Keratinocyte (primary cell): Measurements from ENCODE around the gene SRRD. TPM values are rescaled to one million over a fixed set of nuclear protein-coding genes. Genes with fewer than 3 reads are reported as not detected.

Source experiments
- DNase-seq: peaks from one replicate; pipeline ENCODE4 v3.0.0-alpha.2; 2011; ENCODE audit warnings: low read depth, missing footprints, low spot score
- FAIRE-seq: peaks from 2 replicates; lab custom pipeline; 2011; peaks lifted over from hg19 to GRCh38; lab: Jason Lieb, UNC
- H2AFZ ChIP-seq: 2 replicates; pipeline ENCODE4 v1.6.0; 2012; ENCODE audit warnings: low read length, control low read depth, inconsistent platforms; ENCODE audit not compliant: control insufficient read depth
- H3K27ac ChIP-seq: 2 replicates; pipeline ENCODE4 v1.5.1; 2011; ENCODE audit warnings: low read length; ENCODE audit not compliant: control insufficient read depth, insufficient read depth
- H3K27me3 ChIP-seq: 3 replicates; pipeline ENCODE4 v1.6.0; 2011; ENCODE audit warnings: low read length; ENCODE audit not compliant: control insufficient read depth, insufficient read depth; ENCODE audit errors: extremely low read depth
- H3K36me3 ChIP-seq, 2 experiments: 2 replicates in 1 of 2; 3 replicates in 1 of 2; pipeline ENCODE4 v1.5.1; 2011; ENCODE audit warnings: low read length in 2 of 2, mild to moderate bottlenecking in 1 of 2; ENCODE audit not compliant: control insufficient read depth in 2 of 2, insufficient read depth in 2 of 2; ENCODE audit errors: extremely low read depth in 1 of 2
- H3K4me1 ChIP-seq: 3 replicates; pipeline ENCODE4 v1.5.1; 2011; ENCODE audit warnings: low read length; ENCODE audit not compliant: control insufficient read depth, insufficient read depth; ENCODE audit errors: extremely low read depth
- H3K4me2 ChIP-seq: 3 replicates; pipeline ENCODE4 v1.6.0; 2011; ENCODE audit warnings: low read depth, low read length; ENCODE audit not compliant: control insufficient read depth, insufficient read depth; ENCODE audit errors: extremely low read depth
- H3K4me3 ChIP-seq, 3 experiments: fragments of 200-600 bp in 1 of 3; sonication (generic) in 1 of 3; 2 replicates in 2 of 3; 3 replicates in 1 of 3; pipeline ENCODE4 v1.5.1; 2011 to 2016; ENCODE audit warnings: low read length in 3 of 3, mild to moderate bottlenecking in 3 of 3, control low read depth in 2 of 3, inconsistent platforms in 1 of 3, low read depth in 1 of 3, mixed read lengths in 1 of 3, mixed run types in 1 of 3, moderate library complexity in 1 of 3; ENCODE audit not compliant: control insufficient read depth in 2 of 3, insufficient read depth in 2 of 3; ENCODE audit errors: extremely low read depth in 1 of 3
- H3K79me2 ChIP-seq: 2 replicates; pipeline ENCODE4 v1.6.0; 2012; ENCODE audit warnings: low read length; ENCODE audit not compliant: control insufficient read depth, insufficient read depth
- H3K9ac ChIP-seq: 3 replicates; pipeline ENCODE4 v1.6.0; 2011; ENCODE audit warnings: low read length; ENCODE audit not compliant: control insufficient read depth, insufficient read depth; ENCODE audit errors: extremely low read depth
- H3K9me1 ChIP-seq: 3 replicates; pipeline ENCODE4 v1.6.0; 2011; ENCODE audit warnings: low read length; ENCODE audit not compliant: control insufficient read depth, insufficient read depth; ENCODE audit errors: extremely low read depth
- H3K9me3 ChIP-seq: 2 replicates; pipeline ENCODE4 v1.5.1; 2012; ENCODE audit warnings: low read depth, low read length; ENCODE audit not compliant: control insufficient read depth
- H4K20me1 ChIP-seq: 3 replicates; pipeline ENCODE4 v1.6.0; 2011; ENCODE audit warnings: low read length; ENCODE audit not compliant: control insufficient read depth, insufficient read depth; ENCODE audit errors: extremely low read depth
- EZH2 ChIP-seq: IDR thresholded peaks from one replicate; pipeline ENCODE4 v1.6.1; 2012; ENCODE audit warnings: inconsistent platforms, mild to moderate bottlenecking, low read length, moderate library complexity
- dilution Hi-C: fragments of 300-500 bp; cut with MboI; formaldehyde crosslinking; loops from one replicate; pipeline ENCODE4 v1.7.0; 2020; ENCODE audit warnings: low sequenced_read_pairs; ENCODE audit not compliant: extremely low pct_ligation_motif_present
- polyA plus RNA-seq, 5 experiments: library from polyadenylated mRNA; depleted of rRNA in 3 of 5; stranded (reverse) in 3 of 5; stranded (forward) in 1 of 5; unstranded in 1 of 5; fragments of >200 nt; gene quantifications; 1 replicate in 1 of 5; 2 replicates in 3 of 5; 3 replicates in 1 of 5; pipeline versions ENCODE4 v1.2.1 to v1.2.3, GENCODE V29; 2011 to 2012; ENCODE audit warnings: missing spikeins in 2 of 5, low read depth in 1 of 5, low replicate concordance in 1 of 5
- TF ChIP-seq, protein P1 (sequence below), 3 experiments: IDR thresholded peaks in 1 of 3; conservative IDR thresholded peaks in 1 of 3; optimal IDR thresholded peaks in 1 of 3; 2 replicates in 2 of 3; 3 replicates in 1 of 3; pipeline versions ENCODE3 to v1.5.1; 2011; ENCODE audit warnings: low read length in 3 of 3, mild to moderate bottlenecking in 3 of 3, moderate library complexity in 2 of 3, control low read depth in 1 of 3, inconsistent platforms in 1 of 3; ENCODE audit not compliant: insufficient read depth in 2 of 3; ENCODE audit errors: extremely low read depth in 1 of 3

The SRRD gene
- polyA plus RNA-seq, 1 donor (not counting 4 experiments of a cell fraction or from before 2014, with no cell fraction given) = 45.0 TPM

DNA sequence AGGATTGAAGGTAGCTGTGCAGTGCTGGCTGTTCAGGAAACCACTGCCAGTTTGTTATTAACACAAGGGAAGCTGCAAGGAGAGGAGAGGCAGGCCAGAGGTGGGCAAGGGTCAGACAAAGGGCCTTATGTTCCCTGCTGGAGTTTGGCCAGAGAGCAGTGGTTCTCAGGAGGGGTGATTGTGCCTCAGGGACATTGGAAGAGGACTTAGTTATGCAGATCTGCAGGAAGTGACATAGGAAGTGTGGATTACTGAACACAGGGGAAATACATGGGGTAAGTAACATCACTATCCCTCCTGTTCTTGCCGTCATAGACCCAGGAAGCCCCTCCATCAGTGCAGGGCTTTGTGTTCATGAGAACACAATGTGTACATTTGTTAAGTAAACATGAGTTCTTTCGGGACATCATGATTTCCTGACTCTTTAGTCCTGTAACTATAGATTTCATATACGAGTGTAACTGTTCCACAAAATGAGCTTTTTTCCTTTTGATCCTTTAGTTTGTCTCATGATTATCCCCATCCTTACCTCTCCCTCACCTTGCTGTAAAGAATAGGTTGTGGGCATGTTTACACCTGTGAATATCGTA lies 5.9 kb downstream of the SRRD start:
- Histone ChIP-seq H3K9me3 (no peaks in the 10 kb centered on the region), H3K4me3 (no peak overlapping the region), H3K27ac (no peak overlapping the region), H4K20me1 (no peaks in the 10 kb centered on the region), H3K9me1 (no peaks in the 10 kb centered on the region), H3K27me3 (no peaks in the 10 kb centered on the region), H2AFZ (no peak overlapping the region), H3K4me1 (peaks cover 36% of the 10 kb centered on the region), H3K9ac (no peak overlapping the region), H3K79me2 (peaks cover 24% of the 10 kb centered on the region), H3K36me3 (peaks cover 23 to 44% of the 10 kb centered on the region in 2 experiments), H3K4me2 (no peak overlapping the region)
- no peak for TF ChIP-seq EZH2
- TF ChIP-seq, protein P1, sequence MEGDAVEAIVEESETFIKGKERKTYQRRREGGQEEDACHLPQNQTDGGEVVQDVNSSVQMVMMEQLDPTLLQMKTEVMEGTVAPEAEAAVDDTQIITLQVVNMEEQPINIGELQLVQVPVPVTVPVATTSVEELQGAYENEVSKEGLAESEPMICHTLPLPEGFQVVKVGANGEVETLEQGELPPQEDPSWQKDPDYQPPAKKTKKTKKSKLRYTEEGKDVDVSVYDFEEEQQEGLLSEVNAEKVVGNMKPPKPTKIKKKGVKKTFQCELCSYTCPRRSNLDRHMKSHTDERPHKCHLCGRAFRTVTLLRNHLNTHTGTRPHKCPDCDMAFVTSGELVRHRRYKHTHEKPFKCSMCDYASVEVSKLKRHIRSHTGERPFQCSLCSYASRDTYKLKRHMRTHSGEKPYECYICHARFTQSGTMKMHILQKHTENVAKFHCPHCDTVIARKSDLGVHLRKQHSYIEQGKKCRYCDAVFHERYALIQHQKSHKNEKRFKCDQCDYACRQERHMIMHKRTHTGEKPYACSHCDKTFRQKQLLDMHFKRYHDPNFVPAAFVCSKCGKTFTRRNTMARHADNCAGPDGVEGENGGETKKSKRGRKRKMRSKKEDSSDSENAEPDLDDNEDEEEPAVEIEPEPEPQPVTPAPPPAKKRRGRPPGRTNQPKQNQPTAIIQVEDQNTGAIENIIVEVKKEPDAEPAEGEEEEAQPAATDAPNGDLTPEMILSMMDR (optimal IDR thresholded peaks at IDR 0.05 in 1 of 3, IDR thresholded peaks at IDR 0.05 in 1 of 3, conservative IDR thresholded peaks at IDR 0.05 in 1 of 3; ENCODE audit: extremely low read depth in 1 of 3, insufficient read depth in 2 of 3, low read length in 3 of 3) = no peak
- dilution Hi-C loops = no loop called here
- FAIRE-seq (no peak), DNase-seq (no peak)

DNA sequence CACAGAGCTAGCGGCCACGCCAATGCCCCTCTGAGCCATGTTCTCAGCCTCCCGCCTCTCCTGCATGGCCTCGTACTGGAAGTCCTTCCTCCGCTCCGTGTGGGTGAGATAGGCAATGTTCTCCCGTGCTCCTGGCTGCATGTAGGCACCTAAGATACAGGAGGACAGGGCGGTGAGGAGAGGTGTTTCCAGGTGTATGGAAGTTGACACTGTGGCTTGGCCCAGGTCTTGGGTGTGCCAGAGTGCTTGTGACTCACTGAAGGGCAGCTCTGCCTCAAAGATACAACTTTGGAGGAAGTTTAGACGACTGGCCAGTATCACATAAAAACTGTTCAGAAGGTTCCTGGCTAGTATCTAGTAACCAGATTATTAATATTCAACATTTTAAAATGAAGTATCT lies 8.5 kb downstream of the SRRD start:
- H3K79me2 ChIP-seq = peaks cover 6% of the 10 kb centered on the region
- FAIRE-seq (no peak), DNase-seq (no peak)
- no peak overlapping the region for H3K4me3 ChIP-seq
- peaks cover 39 to 57% of the 10 kb centered on the region in 2 experiments for H3K36me3 ChIP-seq
- dilution Hi-C loops = no loop called here
- peak overlapping the region; percentile 88 for H3K27ac ChIP-seq
- H3K27me3 ChIP-seq = no peaks in the 10 kb centered on the region
- H3K9ac ChIP-seq = no peak overlapping the region
- H3K9me1 ChIP-seq = no peaks in the 10 kb centered on the region
- no peaks in the 10 kb centered on the region for H3K9me3 ChIP-seq
- H2AFZ ChIP-seq = no peak overlapping the region
- H3K4me1 ChIP-seq = peaks cover 24% of the 10 kb centered on the region
- TF ChIP-seq, protein P1 (optimal IDR thresholded peaks at IDR 0.05 in 1 of 3, IDR thresholded peaks at IDR 0.05 in 1 of 3, conservative IDR thresholded peaks at IDR 0.05 in 1 of 3; ENCODE audit: extremely low read depth in 1 of 3, insufficient read depth in 2 of 3, low read length in 3 of 3) = no peak
- TF ChIP-seq EZH2 = no peak
- H3K4me2 ChIP-seq = no peak overlapping the region
- no peaks in the 10 kb centered on the region for H4K20me1 ChIP-seq
